Measurements from ENCODE around the gene UBE2H. TPM values are rescaled to one million over a fixed set of nuclear protein-coding genes. Genes with fewer than 3 reads are reported as not detected.

UBE2H gene
- total RNA-seq, 1 donor from 2014 or later = 114 TPM

DNA sequence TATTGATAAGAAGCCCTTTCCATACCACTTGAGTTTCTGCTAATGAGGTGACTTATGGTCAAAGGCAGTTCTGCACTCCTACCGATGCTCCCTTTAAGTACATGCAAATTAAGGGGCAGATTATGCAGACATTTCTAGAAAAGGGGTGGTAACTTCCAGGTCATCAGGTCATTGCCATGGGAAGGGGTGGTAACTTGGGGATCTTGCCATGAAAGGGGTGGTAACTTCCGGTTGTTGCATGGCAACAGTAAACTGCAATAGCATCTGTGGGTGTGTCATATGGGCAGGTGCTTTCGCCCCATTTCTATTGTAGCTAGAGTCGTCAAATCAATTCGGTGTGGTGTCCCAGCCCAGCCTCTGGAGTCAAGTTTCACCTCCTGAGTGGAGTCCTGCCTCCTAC lies 150.9 kb downstream of the UBE2H start:
- Mint-ChIP-seq H3K27me3 (ENCODE audit: insufficient read depth, low read depth) (peaks cover 10% of the 10 kb centered on the region), H3K4me3 (no peak overlapping the region), H3K36me3 (no peaks in the 10 kb centered on the region), H3K4me1 (peaks cover 20% of the 10 kb centered on the region), H3K9me3 (no peaks in the 10 kb centered on the region), H3K27ac (no peak overlapping the region)
- Histone ChIP-seq H3K4me1 (peaks cover 9% of the 10 kb centered on the region), H3K9me3 (ENCODE audit: low read depth) (no peaks in the 10 kb centered on the region), H3K4me3 (no peak overlapping the region), H3K79me2 (ENCODE audit: low read depth) (no peaks in the 10 kb centered on the region), H3K27ac (no peak overlapping the region), H3K9ac (no peak overlapping the region), H2AFZ (replicated peaks) (no peak overlapping the region), H3K27me3 (no peaks in the 10 kb centered on the region), H3K36me3 (no peaks in the 10 kb centered on the region), H3K4me2 (no peak overlapping the region), H3F3A (ENCODE audit: low read depth) (no peaks in the 10 kb centered on the region), H4K20me1 (ENCODE audit: low read depth) (no peaks in the 10 kb centered on the region)
- TF ChIP-seq EZH2phosphoT487 (IDR thresholded peaks at IDR 0.05) = no peak
- TF ChIP-seq, protein P1, sequence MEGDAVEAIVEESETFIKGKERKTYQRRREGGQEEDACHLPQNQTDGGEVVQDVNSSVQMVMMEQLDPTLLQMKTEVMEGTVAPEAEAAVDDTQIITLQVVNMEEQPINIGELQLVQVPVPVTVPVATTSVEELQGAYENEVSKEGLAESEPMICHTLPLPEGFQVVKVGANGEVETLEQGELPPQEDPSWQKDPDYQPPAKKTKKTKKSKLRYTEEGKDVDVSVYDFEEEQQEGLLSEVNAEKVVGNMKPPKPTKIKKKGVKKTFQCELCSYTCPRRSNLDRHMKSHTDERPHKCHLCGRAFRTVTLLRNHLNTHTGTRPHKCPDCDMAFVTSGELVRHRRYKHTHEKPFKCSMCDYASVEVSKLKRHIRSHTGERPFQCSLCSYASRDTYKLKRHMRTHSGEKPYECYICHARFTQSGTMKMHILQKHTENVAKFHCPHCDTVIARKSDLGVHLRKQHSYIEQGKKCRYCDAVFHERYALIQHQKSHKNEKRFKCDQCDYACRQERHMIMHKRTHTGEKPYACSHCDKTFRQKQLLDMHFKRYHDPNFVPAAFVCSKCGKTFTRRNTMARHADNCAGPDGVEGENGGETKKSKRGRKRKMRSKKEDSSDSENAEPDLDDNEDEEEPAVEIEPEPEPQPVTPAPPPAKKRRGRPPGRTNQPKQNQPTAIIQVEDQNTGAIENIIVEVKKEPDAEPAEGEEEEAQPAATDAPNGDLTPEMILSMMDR (IDR thresholded peaks at IDR 0.05) = no peak
- no peak for TF ChIP-seq EZH2 (IDR thresholded peaks at IDR 0.05)
- DNase-seq (ENCODE audit: low spot score) = no peak

GRCh38 chr7:129800901-129801300 lies 151.9 kb downstream of the UBE2H start:
- no peak for DNase-seq (ENCODE audit: low spot score)
- no peaks in the 10 kb centered on the region for H3K9me3 ChIP-seq (ENCODE audit: low read depth)
- no peaks in the 10 kb centered on the region for H3F3A ChIP-seq (ENCODE audit: low read depth)
- Mint-ChIP-seq H3K36me3 (no peaks in the 10 kb centered on the region), H3K9me3 (no peaks in the 10 kb centered on the region), H3K4me1 (peaks cover 20% of the 10 kb centered on the region), H3K27me3 (ENCODE audit: insufficient read depth, low read depth) (peaks cover 10% of the 10 kb centered on the region), H3K4me3 (no peak overlapping the region), H3K27ac (peak overlapping the region; percentile 6)
- H3K4me3 ChIP-seq = no peak overlapping the region
- no peaks in the 10 kb centered on the region for H4K20me1 ChIP-seq (ENCODE audit: low read depth)
- H3K4me1 ChIP-seq = peaks cover 9% of the 10 kb centered on the region
- H2AFZ ChIP-seq (replicated peaks) = no peak overlapping the region
- TF ChIP-seq, protein P1 (IDR thresholded peaks at IDR 0.05) = no peak
- TF ChIP-seq EZH2phosphoT487 (IDR thresholded peaks at IDR 0.05) (no peak), EZH2 (IDR thresholded peaks at IDR 0.05) (no peak)
- H3K79me2 ChIP-seq (ENCODE audit: low read depth) = no peaks in the 10 kb centered on the region
- H3K9ac ChIP-seq = no peak overlapping the region
- no peaks in the 10 kb centered on the region for H3K36me3 ChIP-seq
- no peak overlapping the region for H3K27ac ChIP-seq
- H3K27me3 ChIP-seq = no peaks in the 10 kb centered on the region
- no peak overlapping the region for H3K4me2 ChIP-seq

DNA sequence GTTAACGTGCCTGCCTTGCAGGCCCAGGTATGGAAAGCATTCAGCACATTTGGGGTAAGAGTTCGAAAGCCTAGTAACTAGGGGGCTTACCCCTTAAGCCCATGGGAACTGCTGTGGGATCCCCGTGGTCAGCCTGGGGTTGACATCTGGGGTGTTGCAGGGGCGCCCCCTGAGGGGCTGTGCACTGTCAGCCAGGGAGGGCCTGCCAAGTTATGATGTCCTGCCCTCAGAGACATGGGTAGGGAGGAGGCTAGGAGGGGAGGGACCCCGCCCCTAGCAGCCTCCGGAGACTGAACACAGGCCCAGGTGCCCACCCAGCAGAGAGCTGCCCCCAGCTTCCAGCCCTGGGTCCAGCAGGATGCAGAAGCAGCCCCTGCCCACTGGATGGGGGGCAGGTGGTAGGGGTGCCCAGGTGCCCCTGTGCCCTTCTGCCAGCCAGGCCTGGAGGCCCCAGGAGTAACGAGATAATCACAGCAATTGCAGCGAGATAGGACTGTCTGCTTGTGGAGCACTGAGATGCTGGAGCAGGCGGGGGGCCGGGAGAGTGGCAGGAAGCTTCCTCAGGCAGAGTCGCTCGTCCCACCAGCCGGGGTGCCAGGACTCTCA lies 153.3 kb downstream of the UBE2H start:
- Histone ChIP-seq H3K36me3 (no peaks in the 10 kb centered on the region), H4K20me1 (ENCODE audit: low read depth) (no peaks in the 10 kb centered on the region), H3K9ac (no peak overlapping the region), H3K4me3 (no peak overlapping the region), H3K27ac (no peak overlapping the region), H3K9me3 (ENCODE audit: low read depth) (no peaks in the 10 kb centered on the region), H3K79me2 (ENCODE audit: low read depth) (no peaks in the 10 kb centered on the region), H3K4me1 (peaks cover 9% of the 10 kb centered on the region), H3K27me3 (no peaks in the 10 kb centered on the region), H2AFZ (replicated peaks) (no peak overlapping the region), H3K4me2 (no peak overlapping the region), H3F3A (ENCODE audit: low read depth) (no peaks in the 10 kb centered on the region)
- no peak overlapping the region for H3K4me3 Mint-ChIP-seq
- no peak overlapping the region for H3K27ac Mint-ChIP-seq
- TF ChIP-seq, protein P1 (IDR thresholded peaks at IDR 0.05) = no peak
- TF ChIP-seq EZH2 (IDR thresholded peaks at IDR 0.05) (no peak), EZH2phosphoT487 (IDR thresholded peaks at IDR 0.05) (no peak)
- no peak for DNase-seq (ENCODE audit: low spot score)
- peaks cover 14% of the 10 kb centered on the region for H3K4me1 Mint-ChIP-seq
- no peaks in the 10 kb centered on the region for H3K36me3 Mint-ChIP-seq
- H3K9me3 Mint-ChIP-seq = no peaks in the 10 kb centered on the region
- H3K27me3 Mint-ChIP-seq (ENCODE audit: insufficient read depth, low read depth) = peaks cover 10% of the 10 kb centered on the region

Measured in neural progenitor cell (in vitro differentiated cells).